Body of pancreas (tissue), 4 donors: ENCODE measurements around the gene DPH1. TPM values are rescaled to one million over a fixed set of nuclear protein-coding genes. Genes with fewer than 3 reads are reported as not detected.
A peak's percentile ranks its signal among the peaks of the same experiment; 100 is the strongest.

Source experiments
- ATAC-seq: fragments of 150-250 bp; one replicate; pipeline ENCODE4 v1.9.1; 2016
- DNase-seq, 4 donors: peaks; one replicate each; pipeline ENCODE4 v3.0.0-alpha.2; 2019
- H3K27ac ChIP-seq, 4 donors: fragments of 200-600 bp; sonication (generic); 1 replicate in 3 of 4; 2 replicates in 1 of 4; pipeline versions ENCODE4 v1.5.1 to v1.6.1; 2016 to 2019; ENCODE audit warnings: mild to moderate bottlenecking in 1 of 4, mixed read lengths in 1 of 4, moderate library complexity in 1 of 4
- H3K27me3 ChIP-seq, 2 donors: fragments of 200-600 bp; sonication (generic); one replicate each; pipeline ENCODE4 v1.6.0; 2016; ENCODE audit warnings: mild to moderate bottlenecking in 1 of 2
- H3K36me3 ChIP-seq, 2 donors: fragments of 200-600 bp; sonication (generic); replicated peaks in 1 of 2; 2 replicates each; pipeline ENCODE4 v1.5.1; 2016; ENCODE audit warnings: low read depth in 2 of 2; ENCODE audit not compliant: insufficient read depth in 1 of 2
- H3K4me1 ChIP-seq: fragments of 200-600 bp; sonication (generic); one replicate; pipeline ENCODE4 v1.6.0; 2016
- H3K4me3 ChIP-seq, 2 donors: fragments of 200-600 bp; sonication (generic); 1 replicate in 1 of 2; 2 replicates in 1 of 2; pipeline ENCODE4 v1.5.1; 2016 to 2019
- H3K9me3 ChIP-seq, 3 donors: fragments of 200-600 bp; sonication (generic); 1 replicate in 2 of 3; 2 replicates in 1 of 3; pipeline ENCODE4 v1.5.1; 2016
- CTCF ChIP-seq, 7 experiments: fragments of 450-650 bp in 4 of 7; fragments of 200-600 bp in 3 of 7; sonication (generic) in 3 of 7; IDR thresholded peaks; one replicate each; pipeline ENCODE4 v1.5.1; 2016 to 2019; ENCODE audit warnings: antibody characterized with exemption in 7 of 7
- POLR2A ChIP-seq, 3 donors: fragments of 450-650 bp; IDR thresholded peaks; one replicate each; pipeline ENCODE4 v1.6.1; 2016; ENCODE audit warnings: antibody characterized with exemption in 3 of 3, mild to moderate bottlenecking in 2 of 3
- WGBS, 2 donors: methylation state at CpG; one replicate each; pipeline ENCODE4 v1.1.5; 2017; 5-methylcytosine and 5-hydroxymethylcytosine counted together
- intact Hi-C: fragments of 100-400 bp; cut with DNase I; formaldehyde crosslinking; loops from one replicate; pipeline ENCODE4 v1.15.1; 2023
- total RNA-seq, 2 donors: library from RNA; depleted of rRNA; stranded (reverse); fragments of >200 nt; gene quantifications; one replicate each; pipeline ENCODE4 v1.1.0, GENCODE V29; 2016

Gene DPH1
- total RNA-seq, 2 donors from 2014 or later = 34.8 to 77.8 TPM

- Histone ChIP-seq H3K9me3 (no peaks in the 10 kb centered on the region), H3K4me3 (no peak overlapping the region), H3K4me1 (peaks cover 20% of the 10 kb centered on the region), H3K36me3 (peaks cover 0 to 13% of the 10 kb centered on the region in 2 donors), H3K27ac (no peak overlapping the region), H3K27me3 (no peaks in the 10 kb centered on the region)
- WGBS, 2 donors = 52 to 93% methylated on average over 2 to 8 of the region's 9 CpGs
- TF ChIP-seq POLR2A (IDR thresholded peaks at IDR 0.05) (no peak), CTCF (IDR thresholded peaks at IDR 0.05) (no peak)
- no peak for ATAC-seq
- intact Hi-C loops = no loop called here
- DNase-seq = no peak
Measured at GRCh38 chr17:2034806-2035540, 5.0 kb downstream of the DPH1 start.

GRCh38 chr17:2035541-2036488 lies 5.9 kb downstream of the DPH1 start:
- WGBS, 2 donors = 85 to 86% methylated on average over 19 to 24 of the region's 29 CpGs
- Histone ChIP-seq H3K27me3 (no peaks in the 10 kb centered on the region), H3K27ac (no peak overlapping the region), H3K9me3 (no peaks in the 10 kb centered on the region), H3K4me3 (no peak overlapping the region), H3K36me3 (peaks cover 0 to 13% of the 10 kb centered on the region in 2 donors), H3K4me1 (peaks cover 20% of the 10 kb centered on the region)
- ATAC-seq = no peak
- no peak for TF ChIP-seq POLR2A (IDR thresholded peaks at IDR 0.05)
- TF ChIP-seq CTCF (IDR thresholded peaks at IDR 0.05) = no peak
- intact Hi-C loops = no loop called here
- DNase-seq = no peak

- TF ChIP-seq CTCF (IDR thresholded peaks at IDR 0.05) = no peak
- TF ChIP-seq POLR2A (IDR thresholded peaks at IDR 0.05) = no peak
- H3K27ac ChIP-seq = no peak overlapping the region
- WGBS, 2 donors = 88 to 94% methylated on average over 8 to 10 of the region's 10 CpGs
- DNase-seq (no peak), ATAC-seq (no peak)
- H3K9me3 ChIP-seq = no peaks in the 10 kb centered on the region
- peaks cover 14% of the 10 kb centered on the region for H3K4me1 ChIP-seq
- H3K4me3 ChIP-seq = no peak overlapping the region
- intact Hi-C loops = no loop called here
- H3K27me3 ChIP-seq = no peaks in the 10 kb centered on the region
- H3K36me3 ChIP-seq = peaks cover 0 to 13% of the 10 kb centered on the region in 2 donors
Measured at GRCh38 chr17:2037155-2037554, 7.2 kb downstream of the DPH1 start.

GRCh38 chr17:2040219-2040827 lies 10.4 kb downstream of the DPH1 start:
- H3K4me3 ChIP-seq = no peak overlapping the region
- H3K27ac ChIP-seq = peak overlapping the region in 3 of 4 donors; percentile 66 to 90 (median 87)
- H3K27me3 ChIP-seq = no peaks in the 10 kb centered on the region
- WGBS, 2 donors = 76 to 84% methylated on average over 3 to 7 of the region's 7 CpGs
- peaks cover 0 to 18% of the 10 kb centered on the region in 2 donors for H3K36me3 ChIP-seq
- no peak for TF ChIP-seq CTCF (IDR thresholded peaks at IDR 0.05)
- TF ChIP-seq POLR2A (IDR thresholded peaks at IDR 0.05) = no peak
- intact Hi-C loops = no loop called here
- peaks cover 26% of the 10 kb centered on the region for H3K4me1 ChIP-seq
- ATAC-seq = no peak
- no peaks in the 10 kb centered on the region for H3K9me3 ChIP-seq
- no peak for DNase-seq
